NCI-H460 (cell line): ENCODE measurements around the gene MPHOSPH9. TPM values are rescaled to one million over a fixed set of nuclear protein-coding genes. Genes with fewer than 3 reads are reported as not detected.

Source experiments
- DNase-seq: peaks from one replicate; pipeline ENCODE4 v3.0.0-alpha.2; 2016; ENCODE audit warnings: low read depth; ENCODE audit errors: extremely low read depth
- total RNA-seq: library from RNA; depleted of rRNA; stranded (reverse); fragments of >200 nt; shearing (Covaris generic); gene quantifications from 2 replicates; pipeline ENCODE4 v1.2.3, GENCODE V29; 2014

Gene MPHOSPH9
- total RNA-seq, 1 experiment from 2014 or later: 82.9 TPM

DNA sequence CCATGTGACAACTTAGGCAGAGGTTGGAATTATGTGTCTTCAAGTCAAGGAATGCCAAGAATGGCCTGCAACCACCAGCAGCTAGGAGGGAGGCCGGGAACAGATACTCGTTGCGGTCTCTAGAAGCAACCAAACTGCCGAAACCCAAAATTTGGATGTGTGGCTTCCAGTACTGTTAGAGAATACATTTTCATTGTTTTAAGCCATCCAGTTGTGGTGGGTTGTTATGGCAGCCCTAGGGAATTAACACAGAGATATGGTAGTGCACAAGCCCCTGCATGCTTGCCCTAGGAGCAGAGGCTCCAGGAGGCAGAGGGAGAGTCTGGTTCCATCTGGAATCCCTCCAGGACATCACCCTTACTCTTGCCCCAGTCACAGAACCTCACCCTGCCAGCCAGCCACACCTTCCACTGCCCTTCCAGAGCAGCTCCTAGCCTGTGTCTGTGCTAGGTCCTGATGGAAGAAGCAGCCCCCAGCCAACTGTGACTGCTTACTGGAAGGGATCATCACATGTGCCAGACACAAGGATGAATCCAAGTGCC lies 101.6 kb downstream of the MPHOSPH9 start:
- no peak for DNase-seq

DNA sequence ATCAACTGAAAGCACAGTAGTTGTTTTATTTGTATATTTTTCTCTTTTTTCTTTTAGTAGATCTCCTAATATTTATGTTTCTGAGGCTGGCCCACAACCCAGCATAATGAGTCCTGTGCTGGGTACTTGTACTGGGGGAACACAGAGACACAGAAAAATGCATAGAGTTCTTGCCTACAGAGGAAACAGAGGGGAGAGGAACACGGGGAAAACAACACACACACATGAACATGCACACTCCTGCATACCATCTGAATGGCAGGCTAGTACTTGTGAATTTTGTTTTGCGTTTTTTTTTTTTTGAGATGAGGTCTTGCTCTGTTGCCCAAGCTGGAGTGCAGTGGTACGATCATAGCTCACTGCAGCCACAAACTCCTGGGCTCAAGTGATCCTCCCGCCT lies 103.3 kb downstream of the MPHOSPH9 start:
- DNase-seq: no peak

DNA sequence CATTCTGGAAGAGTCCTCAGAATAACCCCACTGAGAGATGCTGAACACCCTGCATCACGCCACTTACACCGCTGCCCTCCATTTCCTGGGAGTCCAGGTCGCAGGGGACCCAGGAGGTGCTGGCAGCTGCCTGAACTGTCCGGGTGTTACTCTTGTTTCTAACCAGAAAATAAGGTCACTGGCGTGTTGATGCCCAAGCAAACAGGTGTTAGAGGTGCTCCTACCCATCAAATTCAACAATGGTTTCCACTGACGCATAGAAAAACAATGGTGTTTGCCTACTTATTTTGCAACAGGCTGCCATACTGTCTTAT lies 105.8 kb downstream of the MPHOSPH9 start:
- no peak for DNase-seq

DNA sequence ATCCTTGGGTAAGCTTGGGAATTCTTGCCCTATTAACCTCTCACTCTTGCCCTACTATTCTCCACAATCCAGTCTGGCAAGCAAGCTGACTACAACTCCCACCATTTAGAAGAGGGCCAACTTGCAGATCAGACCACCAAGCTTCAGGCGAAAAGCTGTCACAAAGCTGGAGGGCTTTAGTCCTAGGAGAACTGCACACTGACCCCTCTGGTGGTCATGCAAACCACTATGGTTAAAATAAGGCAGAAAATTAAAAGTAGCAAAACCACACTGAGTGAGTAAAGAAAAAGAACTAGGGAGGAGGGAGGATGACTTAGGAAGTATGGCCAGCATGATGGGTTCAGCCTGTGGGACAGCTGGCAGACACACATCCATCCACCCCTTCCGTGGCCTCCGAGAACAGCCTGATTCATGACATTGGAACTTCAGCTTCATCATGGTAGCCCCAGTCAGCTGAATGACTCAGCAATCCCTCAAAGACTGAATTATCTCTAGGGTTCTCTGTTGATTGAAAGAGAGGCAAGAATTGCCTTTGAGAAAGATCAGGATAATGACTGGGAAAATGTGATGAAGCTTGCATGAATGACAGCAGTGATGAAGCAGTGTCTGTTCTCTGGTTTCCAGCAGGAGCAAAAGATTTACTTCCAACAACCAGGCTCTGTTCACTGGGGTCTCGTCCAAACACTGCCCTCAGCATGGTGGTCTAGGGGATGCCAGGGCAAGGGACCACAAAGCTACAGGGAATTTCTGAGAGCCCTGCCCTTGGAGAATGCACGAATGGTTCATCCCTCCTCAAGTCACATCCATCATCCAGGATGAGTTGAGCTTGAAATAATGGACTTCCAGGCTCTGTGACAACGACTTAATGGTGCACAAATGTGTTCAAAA lies 106.4 kb downstream of the MPHOSPH9 start:
- DNase-seq: peak; percentile 90

DNA sequence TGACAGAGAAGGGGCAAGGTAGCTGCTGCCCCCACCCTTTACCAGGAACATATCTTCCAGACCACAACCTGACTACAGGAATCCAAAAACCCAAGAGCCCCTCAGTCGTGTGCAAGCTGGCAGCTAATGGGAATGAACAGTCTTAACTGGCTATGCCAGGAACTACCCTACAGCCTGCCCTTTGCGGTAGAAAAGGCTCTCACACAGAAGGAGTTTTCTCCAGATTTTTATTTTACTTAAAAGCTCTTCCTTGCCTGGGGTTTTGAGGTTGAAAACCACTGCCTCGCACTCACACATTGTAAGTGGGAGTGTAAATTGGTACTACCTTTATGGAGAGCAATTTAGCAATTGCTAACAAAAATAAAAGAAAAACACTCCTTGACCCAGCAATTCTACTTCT lies 110.3 kb downstream of the MPHOSPH9 start:
- no peak for DNase-seq

DNA sequence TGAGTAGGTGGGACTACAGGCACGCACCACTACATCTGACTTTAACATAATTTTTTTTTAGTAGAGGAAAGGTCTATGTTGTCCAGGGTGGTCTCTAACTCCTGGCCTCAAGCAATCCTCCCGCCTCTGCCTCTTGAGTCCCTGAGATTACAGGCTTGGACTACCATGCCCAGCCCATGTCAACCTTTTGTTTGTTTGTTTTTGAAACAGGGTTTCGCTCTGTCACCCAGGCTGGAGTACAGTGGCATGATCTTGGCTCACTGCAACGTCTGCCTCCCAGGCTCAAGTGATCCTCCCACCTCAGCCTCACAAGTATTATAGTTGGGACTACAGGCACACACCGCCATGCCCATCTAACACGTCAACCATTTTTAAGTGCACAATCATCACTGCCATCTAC lies 111.3 kb downstream of the MPHOSPH9 start:
- no peak for DNase-seq

DNA sequence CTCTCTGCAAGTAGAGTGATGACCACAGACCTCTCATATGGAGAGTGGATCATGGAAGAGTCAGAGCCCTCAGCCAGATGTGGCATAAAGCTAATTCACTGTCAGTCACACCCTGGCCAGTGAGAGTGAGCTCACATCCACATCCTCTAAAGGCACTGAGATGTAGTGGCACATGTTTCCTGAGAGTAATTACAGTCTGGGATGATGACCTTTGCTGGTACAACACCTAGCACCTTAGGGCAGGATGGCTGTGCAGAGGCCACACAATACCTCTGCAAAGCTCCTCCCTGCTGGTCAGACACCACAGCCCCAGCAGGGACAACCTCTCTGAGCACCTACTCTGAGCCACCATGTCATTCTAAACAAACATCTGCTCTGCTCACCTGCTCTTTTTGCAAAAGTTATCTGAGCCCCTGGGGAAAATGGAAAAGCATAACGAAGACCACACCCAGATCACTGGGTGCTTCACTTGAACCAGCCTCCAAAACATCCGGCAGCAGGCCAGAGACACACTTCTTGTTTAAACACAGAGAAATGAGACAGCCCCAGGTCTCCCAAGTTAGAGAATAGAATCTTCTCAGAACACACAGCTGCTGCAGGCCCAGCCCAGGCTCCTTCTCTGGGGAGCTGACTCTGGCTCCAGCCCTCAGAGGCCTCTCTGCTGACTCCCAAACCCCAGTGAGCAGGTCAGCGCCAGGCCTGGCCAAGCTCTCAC lies 112.3 kb downstream of the MPHOSPH9 start:
- DNase-seq: no peak

DNA sequence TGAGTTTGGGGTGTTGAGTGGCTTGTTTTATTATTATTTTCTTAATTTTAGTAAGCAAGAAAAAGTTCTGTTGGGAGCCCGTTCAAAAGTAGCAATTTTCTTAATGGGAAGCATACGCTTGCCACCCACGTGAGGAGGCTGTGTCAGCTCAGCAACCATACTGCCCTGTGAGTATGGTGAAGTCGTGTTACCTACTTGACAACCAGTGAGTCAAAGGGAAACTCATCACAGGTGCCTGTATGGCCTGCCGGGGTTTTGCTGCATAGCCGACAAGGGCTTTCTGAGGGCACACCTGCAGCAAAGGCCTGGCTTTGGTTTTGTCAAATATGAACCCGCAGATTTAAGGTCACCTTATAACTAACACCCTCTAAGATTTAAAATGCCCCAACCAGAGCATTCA lies 113.1 kb downstream of the MPHOSPH9 start:
- DNase-seq: no peak

DNA sequence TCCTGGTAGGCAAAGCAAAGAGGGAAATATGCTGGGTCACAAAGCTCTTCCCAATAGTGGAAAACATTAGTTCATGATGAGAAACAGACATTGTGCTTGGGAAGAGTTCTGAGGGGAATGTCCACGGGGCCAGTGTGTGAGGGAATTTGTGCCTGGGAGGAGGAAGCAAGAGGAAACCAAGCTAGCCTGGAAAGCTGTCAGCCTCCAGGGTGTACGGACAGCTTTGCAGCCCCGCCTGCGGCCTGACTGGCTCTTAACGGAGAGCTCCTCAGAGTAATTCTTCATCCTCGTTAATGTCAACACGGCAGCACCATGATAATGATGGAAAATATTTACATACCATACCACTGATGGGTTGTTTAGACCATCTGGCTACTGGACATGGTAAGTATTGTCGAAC lies 114.4 kb downstream of the MPHOSPH9 start:
- no peak for DNase-seq

DNA sequence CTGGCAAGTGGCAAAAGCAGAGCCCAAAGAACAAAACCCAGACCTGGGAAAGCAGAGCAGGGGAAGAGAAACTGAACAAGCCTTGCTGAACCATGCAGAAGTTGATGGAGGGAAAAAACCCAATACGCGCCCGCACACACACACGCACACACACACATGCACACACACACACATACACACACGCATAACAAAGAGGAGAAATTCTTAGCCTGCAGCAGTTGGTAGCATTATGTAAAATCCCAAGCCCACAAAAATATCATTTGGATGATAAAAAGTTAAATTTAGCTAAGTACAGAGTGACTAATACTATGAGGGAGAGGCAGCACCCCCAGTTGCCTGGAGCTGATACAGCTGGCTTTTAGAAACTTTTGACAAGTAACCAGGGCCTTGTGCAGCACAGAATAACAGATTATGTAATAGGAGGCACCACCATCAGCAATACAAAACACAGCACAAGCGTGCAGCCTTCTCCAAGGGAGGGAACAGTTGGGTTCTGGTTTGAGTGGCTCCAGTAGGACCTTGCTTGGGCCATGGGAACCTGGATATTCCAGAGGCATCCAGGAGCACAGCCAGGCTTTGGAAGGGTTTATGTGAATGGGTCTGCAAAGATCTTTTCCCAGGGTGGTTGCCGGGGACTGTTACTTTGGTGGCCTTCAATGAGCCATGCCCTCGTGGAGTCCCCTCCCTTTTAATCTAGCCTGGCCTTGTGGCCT lies 117.4 kb downstream of the MPHOSPH9 start:
- DNase-seq: no peak

DNA sequence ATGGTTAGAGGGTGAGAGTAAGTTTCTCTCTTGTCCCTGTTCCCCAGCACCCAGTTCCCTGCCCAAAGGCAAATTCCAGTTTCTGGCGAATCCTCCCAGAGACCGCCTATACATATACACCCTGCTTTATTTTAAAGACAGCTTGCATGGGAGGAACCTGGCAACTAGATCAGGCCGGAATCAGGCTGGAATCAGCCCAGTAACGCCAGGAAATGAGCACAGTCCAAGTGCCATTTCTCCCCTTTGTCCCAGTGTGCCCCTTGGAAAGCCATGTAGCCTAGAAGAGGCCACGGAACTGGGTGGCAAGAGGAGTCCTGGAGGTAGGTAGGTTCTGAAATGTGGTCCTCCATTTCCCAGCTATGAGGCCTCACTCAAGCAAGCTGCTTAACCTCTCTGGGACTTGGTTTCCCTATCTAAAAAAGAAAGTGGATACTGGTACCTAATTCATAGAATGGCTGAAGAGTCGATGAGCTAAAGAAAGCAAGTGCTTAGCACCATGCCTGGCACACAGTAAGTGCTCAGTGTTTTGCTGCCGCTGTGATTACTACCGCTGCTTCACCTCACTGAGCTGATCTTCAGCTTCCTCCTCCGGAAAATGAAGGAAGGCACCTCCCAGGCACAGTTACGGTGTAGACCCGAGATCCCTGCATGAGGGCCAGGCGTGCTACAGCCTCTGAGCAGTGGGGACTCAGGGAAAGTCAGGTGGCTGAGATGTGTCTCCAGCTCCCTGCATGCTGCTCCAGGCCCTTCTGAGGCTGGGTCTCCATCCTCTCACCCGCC lies 118.4 kb downstream of the MPHOSPH9 start:
- DNase-seq: no peak

DNA sequence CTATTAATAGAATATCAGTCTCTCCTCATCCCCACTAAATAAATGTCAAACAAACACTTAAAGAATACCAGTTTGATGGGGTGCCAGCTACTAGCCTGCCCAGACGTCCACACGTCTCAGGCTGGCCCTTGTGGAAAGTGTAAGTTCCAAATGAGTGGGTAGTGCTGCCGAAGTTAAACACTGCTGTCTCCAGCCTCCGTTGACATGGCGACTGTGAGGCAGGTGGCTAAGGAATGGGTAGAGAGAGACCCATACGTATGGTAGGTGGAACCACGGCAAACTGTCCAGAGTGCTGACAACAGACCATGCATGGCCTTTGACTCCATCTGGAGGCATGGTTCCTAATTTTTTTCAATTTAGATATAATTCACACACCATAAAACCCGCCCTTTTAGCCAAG lies 119.9 kb downstream of the MPHOSPH9 start:
- no peak for DNase-seq

DNA sequence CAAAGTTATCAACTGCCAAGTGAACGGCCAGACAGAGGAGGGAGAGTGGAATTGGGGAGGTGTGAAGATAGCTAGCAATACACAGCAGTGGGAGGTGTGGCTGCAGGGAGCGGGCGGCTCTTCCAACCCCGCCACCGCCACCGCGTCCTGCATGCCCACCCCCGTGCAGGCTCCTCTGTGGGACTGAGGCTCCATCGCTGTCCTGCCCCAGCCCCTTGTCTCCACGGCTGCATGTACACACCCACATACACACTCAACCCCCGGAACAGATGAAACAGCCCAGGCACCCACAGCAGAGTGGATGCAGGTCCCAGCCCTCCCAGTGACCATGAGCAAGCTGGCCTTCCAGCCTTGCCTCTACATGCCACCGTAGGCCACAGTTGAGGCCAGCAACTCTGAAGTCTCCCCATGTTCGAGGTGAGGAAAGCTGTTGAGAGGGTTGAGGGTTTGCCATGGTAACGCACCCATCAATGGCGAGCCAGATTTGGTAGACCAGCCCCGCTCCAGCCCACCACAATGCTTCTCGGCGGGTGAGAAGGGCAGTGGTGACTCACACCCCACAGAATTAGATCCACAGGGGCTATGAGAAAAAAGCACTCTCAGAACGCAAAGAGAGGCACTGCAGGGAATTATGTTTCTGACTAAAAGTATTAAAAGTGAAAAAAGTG lies 121.3 kb downstream of the MPHOSPH9 start:
- no peak for DNase-seq

DNA sequence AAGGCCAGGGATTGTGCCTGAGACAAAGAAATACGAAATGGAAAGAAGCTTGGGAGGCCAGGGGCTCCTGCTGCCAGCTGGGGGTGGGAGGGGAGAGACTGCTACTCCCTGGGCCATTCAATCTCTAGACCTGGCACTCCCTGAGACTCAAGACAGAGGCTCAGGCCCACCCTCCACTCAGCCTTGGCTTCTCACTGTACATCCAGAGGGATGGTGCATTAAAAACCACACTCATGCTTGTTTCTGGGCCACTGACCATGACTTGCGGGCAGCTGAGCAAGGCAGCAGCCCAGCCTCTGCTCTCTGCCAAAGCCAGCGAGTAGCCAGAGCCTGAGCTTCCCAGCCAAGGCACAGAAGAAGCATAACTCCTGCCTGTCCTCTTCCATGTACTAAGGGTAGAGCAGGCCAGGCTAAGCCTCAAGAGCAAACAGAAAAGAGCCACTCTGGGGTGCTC lies 123.6 kb downstream of the MPHOSPH9 start:
- no peak for DNase-seq

DNA sequence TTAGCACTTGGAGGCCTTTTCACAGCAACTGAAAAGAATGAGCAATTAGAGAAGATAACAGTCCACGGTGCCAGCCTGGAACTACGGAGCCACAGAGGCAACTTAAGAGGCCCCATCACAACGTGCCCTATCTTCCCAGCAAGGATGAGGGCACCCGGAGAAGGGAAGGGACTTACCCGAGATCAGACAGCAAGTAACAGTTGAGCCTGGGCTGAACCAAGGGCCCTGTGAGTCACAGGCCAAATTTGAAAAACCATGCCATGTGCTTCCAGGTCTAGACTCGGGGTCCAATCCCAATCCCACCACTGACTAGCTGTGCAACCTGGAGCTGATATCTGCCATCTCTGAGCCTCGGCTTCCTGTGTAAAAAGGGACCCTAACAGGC lies 124.3 kb downstream of the MPHOSPH9 start:
- DNase-seq: no peak

DNA sequence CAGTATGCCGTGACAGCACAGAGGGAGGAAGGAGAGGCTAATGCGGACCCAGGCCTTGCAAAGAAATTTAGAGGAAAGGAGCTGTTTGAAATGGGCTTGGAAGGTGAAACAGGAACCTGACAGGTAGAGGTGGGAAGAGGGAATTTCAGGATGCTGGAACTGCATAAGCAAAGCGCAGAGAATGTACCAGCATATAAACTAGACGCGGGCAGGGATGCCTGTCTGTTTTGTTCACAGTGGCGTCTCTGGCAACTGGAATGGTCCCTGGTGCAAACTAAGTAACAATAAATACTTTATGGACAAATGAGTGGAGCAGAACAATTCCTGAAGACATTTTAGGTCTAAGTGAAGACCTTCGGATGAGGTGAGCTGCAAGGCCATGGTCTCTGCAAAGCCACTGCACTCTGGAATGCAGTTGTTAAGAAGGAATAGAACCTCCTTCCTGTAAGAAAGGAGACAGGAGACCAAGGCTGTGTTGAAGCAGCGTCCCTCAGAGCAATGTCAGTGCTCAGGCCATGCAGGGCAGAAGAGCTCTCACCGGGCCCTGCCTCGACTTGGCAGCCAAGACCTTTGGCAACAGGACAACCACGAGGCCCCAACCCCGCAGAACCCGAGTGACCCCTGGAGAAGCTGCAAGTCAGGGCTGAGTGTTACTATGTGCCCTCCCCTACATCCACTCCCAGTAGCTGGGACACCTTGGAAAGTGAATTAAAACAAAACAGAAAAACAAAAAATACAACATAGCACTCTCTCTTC lies 124.8 kb downstream of the MPHOSPH9 start:
- DNase-seq: no peak

DNA sequence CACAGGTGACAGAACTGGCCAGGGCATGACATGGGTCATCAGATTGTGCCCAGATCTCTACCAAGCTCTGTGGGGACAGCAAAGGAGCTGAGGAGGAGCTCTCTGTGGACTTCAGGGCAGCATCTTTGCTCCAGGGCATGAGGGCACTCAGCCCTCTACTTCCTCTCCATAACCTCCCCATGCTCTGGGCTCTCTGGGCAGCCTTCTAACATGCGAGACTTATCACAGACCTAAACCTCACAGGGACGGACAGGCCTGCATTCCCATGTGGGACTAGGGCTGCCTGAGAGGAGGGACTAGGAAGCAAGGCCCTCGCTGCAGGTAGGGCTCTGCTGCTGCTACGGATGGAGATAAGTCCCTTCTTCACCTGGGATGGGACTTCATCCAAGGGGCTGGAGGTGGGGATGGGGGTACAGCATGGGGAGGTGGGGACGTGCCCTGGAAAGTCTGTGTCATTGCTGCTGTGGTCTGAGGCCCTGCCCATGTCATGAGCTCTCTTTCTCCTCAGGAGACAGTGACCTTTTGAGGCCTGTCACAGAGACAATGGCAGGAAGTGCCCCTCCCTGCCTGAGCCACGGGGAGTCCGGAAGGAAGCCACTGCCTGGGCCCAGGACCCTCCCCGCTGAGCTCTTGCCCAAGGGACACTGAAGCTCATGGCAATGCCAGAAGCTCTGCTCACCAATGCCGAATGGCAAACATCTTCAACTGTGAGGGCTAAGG lies 126.1 kb downstream of the MPHOSPH9 start:
- DNase-seq: peak; percentile 31

DNA sequence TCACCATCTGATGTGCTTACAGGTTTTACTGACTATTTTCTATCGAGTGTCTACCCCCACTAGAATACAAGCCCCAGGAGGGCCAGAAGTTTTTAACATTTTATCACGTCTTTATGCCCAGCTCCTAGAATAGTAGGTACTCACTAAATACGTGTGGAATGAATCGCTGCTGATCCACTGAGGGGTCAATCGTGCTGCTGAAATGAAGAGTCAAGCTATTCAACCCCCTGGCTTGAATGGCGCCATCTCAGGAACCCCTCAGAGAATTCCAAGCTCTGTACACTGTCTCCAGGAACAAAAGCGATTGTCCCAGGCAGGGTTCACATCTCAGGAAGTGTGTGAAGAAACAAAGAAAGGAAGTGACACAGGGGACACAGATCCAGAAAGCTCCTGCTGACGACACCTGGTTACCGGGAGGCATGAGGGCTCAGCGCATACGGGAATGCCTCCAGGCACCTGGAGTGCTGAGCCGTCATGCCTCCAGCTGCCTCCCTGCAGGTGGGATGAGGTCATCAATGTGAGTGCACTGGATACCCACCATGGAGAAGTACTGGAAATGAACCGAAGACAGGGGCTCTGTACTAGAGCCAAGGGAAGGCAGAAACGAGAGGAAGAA lies 127.6 kb downstream of the MPHOSPH9 start:
- DNase-seq: no peak
